ENCODE results near the gene RWDD2A. TPM values are rescaled to one million over a fixed set of nuclear protein-coding genes. Genes with fewer than 3 reads are reported as not detected.

The RWDD2A gene
- total and polyA plus RNA-seq, 9 of the 15 experiments (the other 6 are each of a cell fraction or from before 2014, with no cell fraction given), result 1.6 to 4.7 (median 2.1) TPM

- no peak for TF ChIP-seq CHD7 (IDR thresholded peaks at IDR 0.05; ENCODE audit: low read depth, low read length)
Observed at GRCh38 chr6:83199863-83200225, 6.7 kb downstream of the RWDD2A start (continued).

Data from K562 (cell line).